SK-N-SH (cell line): ENCODE results near the gene SLC30A2.

Source experiments
- CHD2 ChIP-seq: fragments of 150-350 bp; IDR thresholded peaks from 2 replicates; pipeline ENCODE4 v1.6.1; 2018; ENCODE audit warnings: low read length; ENCODE audit not compliant: partially characterized antibody
- EP300 ChIP-seq, 2 experiments: IDR thresholded peaks; 2 replicates each; pipeline versions ENCODE4 v1.4.0 to v1.6.1; 2012; ENCODE audit warnings: borderline replicate concordance in 1 of 2, low read depth in 1 of 2, low read length in 1 of 2
- EZH2phosphoT487 ChIP-seq: fragments of 200-600 bp; sonication (generic); IDR thresholded peaks from 2 replicates; pipeline ENCODE4 v1.6.1; 2017; ENCODE audit warnings: low read depth, mixed run types, mild to moderate bottlenecking, antibody characterized with exemption, moderate library complexity, borderline replicate concordance
- GATA2 ChIP-seq: sonication (generic); formaldehyde crosslinking; IDR thresholded peaks from 2 replicates; pipeline ENCODE4 v1.5.0; 2020; ENCODE audit warnings: mild to moderate bottlenecking, missing genetic modification reagents
- JUND ChIP-seq: IDR thresholded peaks from 2 replicates; pipeline ENCODE4 v1.4.0; 2012
- MXI1 ChIP-seq: IDR thresholded peaks from 2 replicates; pipeline ENCODE4 v1.6.1; 2012; ENCODE audit warnings: mild to moderate bottlenecking, low read depth, low read length, improper control_type of control experiment
- NFIC ChIP-seq: IDR thresholded peaks from 2 replicates; pipeline ENCODE4 v1.4.0; 2012; ENCODE audit warnings: borderline replicate concordance
- POLR2AphosphoS5 ChIP-seq: IDR thresholded peaks from 2 replicates; pipeline ENCODE4 v1.6.1; 2012; ENCODE audit warnings: low read depth, low read length
- RCOR1 ChIP-seq: fragments of 150-350 bp; IDR thresholded peaks from 2 replicates; pipeline ENCODE4 v1.6.1; 2017; ENCODE audit warnings: antibody characterized with exemption, low read length
- TCF12 ChIP-seq: IDR thresholded peaks from 2 replicates; pipeline ENCODE4 v1.4.0; 2012
- TEAD4 ChIP-seq: IDR thresholded peaks from 2 replicates; pipeline ENCODE4 v1.4.0; 2012; ENCODE audit warnings: mild to moderate bottlenecking, borderline replicate concordance; ENCODE audit not compliant: insufficient read depth
- YY1 ChIP-seq: IDR thresholded peaks from 2 replicates; pipeline ENCODE4 v1.4.0; 2012; ENCODE audit warnings: low read depth, mild to moderate bottlenecking
- TF ChIP-seq, protein P1 (sequence below): fragments of 200-600 bp; sonication (generic); IDR thresholded peaks from 2 replicates; pipeline ENCODE4 v1.6.1; 2017; ENCODE audit warnings: antibody characterized with exemption, mild to moderate bottlenecking, moderate library complexity
- TF ChIP-seq, protein P2 (sequence below): fragments of 150-350 bp; IDR thresholded peaks from 2 replicates; pipeline ENCODE4 v1.6.1; 2017; ENCODE audit warnings: antibody characterized with exemption, low read length, low read depth, borderline replicate concordance

GRCh38 chr1:25989440-25990234 lies 56.3 kb downstream of the SLC30A2 start:
- no peak for TF ChIP-seq MXI1
- no peak for TF ChIP-seq NFIC
- TF ChIP-seq, protein P1, sequence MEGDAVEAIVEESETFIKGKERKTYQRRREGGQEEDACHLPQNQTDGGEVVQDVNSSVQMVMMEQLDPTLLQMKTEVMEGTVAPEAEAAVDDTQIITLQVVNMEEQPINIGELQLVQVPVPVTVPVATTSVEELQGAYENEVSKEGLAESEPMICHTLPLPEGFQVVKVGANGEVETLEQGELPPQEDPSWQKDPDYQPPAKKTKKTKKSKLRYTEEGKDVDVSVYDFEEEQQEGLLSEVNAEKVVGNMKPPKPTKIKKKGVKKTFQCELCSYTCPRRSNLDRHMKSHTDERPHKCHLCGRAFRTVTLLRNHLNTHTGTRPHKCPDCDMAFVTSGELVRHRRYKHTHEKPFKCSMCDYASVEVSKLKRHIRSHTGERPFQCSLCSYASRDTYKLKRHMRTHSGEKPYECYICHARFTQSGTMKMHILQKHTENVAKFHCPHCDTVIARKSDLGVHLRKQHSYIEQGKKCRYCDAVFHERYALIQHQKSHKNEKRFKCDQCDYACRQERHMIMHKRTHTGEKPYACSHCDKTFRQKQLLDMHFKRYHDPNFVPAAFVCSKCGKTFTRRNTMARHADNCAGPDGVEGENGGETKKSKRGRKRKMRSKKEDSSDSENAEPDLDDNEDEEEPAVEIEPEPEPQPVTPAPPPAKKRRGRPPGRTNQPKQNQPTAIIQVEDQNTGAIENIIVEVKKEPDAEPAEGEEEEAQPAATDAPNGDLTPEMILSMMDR, result no peak
- no peak for TF ChIP-seq YY1
- no peak for TF ChIP-seq EZH2phosphoT487
- TF ChIP-seq CHD2, result no peak
- TF ChIP-seq GATA2 (CRISPR knock-in tag), result no peak
- TF ChIP-seq RCOR1, result no peak
- TF ChIP-seq POLR2AphosphoS5, result no peak
- no peak for TF ChIP-seq EP300 (IDR thresholded peaks at IDR 0.05; ENCODE audit: borderline replicate concordance in 1 of 2, low read depth in 1 of 2, low read length in 1 of 2)
- no peak for TF ChIP-seq TEAD4
- no peak for TF ChIP-seq JUND
- TF ChIP-seq, protein P2, sequence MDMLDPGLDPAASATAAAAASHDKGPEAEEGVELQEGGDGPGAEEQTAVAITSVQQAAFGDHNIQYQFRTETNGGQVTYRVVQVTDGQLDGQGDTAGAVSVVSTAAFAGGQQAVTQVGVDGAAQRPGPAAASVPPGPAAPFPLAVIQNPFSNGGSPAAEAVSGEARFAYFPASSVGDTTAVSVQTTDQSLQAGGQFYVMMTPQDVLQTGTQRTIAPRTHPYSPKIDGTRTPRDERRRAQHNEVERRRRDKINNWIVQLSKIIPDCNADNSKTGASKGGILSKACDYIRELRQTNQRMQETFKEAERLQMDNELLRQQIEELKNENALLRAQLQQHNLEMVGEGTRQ, result no peak
- no peak for TF ChIP-seq TCF12
